Kidney (tissue), 14 donors: ENCODE results near the gene GRK4. TPM values are rescaled to one million over a fixed set of nuclear protein-coding genes. Genes with fewer than 3 reads are reported as not detected.

Experiments
- DNase-seq, 5 donors: peaks; one replicate each; pipeline ENCODE4 v3.0.0-alpha.2; 2013 to 2020
- FAIRE-seq: peaks from 2 replicates; lab custom pipeline; 2012; peaks lifted over from hg19 to GRCh38; lab: Jason Lieb, UNC
- H3K27ac ChIP-seq, 2 donors: one replicate each; pipeline ENCODE4 v1.7.0; 2013; ENCODE audit warnings: low read depth in 2 of 2, low read length in 2 of 2, inconsistent platforms in 1 of 2
- H3K27me3 ChIP-seq: one replicate; pipeline ENCODE4 v1.7.1; 2013; ENCODE audit warnings: low read length, inconsistent platforms; ENCODE audit not compliant: control insufficient read depth, insufficient read depth
- H3K36me3 ChIP-seq, 3 donors: one replicate each; pipeline versions ENCODE4 v1.7.0 to v1.7.1; 2013; ENCODE audit warnings: low read length in 3 of 3, control low read depth in 1 of 3, inconsistent platforms in 1 of 3; ENCODE audit not compliant: insufficient read depth in 3 of 3, control insufficient read depth in 2 of 3
- H3K4me1 ChIP-seq, 3 donors: one replicate each; pipeline versions ENCODE4 v1.7.0 to v1.7.1; 2013; ENCODE audit warnings: low read length in 3 of 3, inconsistent platforms in 1 of 3, low read depth in 1 of 3; ENCODE audit not compliant: control insufficient read depth in 2 of 3, insufficient read depth in 2 of 3
- H3K4me3 ChIP-seq, 3 donors: one replicate each; pipeline versions ENCODE4 v1.7.0 to v1.8.1; 2013; ENCODE audit warnings: low read length in 3 of 3, control low read depth in 1 of 3, inconsistent platforms in 1 of 3
- H3K9ac ChIP-seq, 3 donors: one replicate each; pipeline versions ENCODE4 v1.7.0 to v1.7.1; 2013; ENCODE audit warnings: low read length in 3 of 3, control low read depth in 1 of 3, inconsistent platforms in 1 of 3
- H3K9me3 ChIP-seq, 3 donors: one replicate each; pipeline versions ENCODE4 v1.7.0 to v1.7.1; 2013; ENCODE audit warnings: low read length in 3 of 3, control low read depth in 1 of 3, inconsistent platforms in 1 of 3; ENCODE audit not compliant: control insufficient read depth in 2 of 3, insufficient read depth in 1 of 3
- intact Hi-C: fragments of 100-400 bp; cut with DNase I; formaldehyde crosslinking; loops from one replicate; pipeline ENCODE4 v1.11.1; 2022
- polyA plus RNA-seq: library from polyadenylated mRNA; stranded (reverse); fragments of 350-450 nt; fragmentation: Illumina TruSeq; extraction: RNeasy Lipid Tissue Mini Kit (QIAGEN cat#74804); gene quantifications from one replicate; pipeline ENCODE4 v1.2.3, GENCODE V29; 2014; ENCODE audit warnings: low read depth, low replicate concordance; ENCODE audit not compliant: insufficient read depth
- total RNA-seq: library from RNA; stranded (reverse); fragmentation: NEBNext Ultra II Directional; extraction: Animal tissue kit (Norgen Biotek cat#: 25700); gene quantifications from one replicate; pipeline ENCODE4 v1.2.1, GENCODE V29; 2021
- TF ChIP-seq, protein P1 (sequence below): IDR thresholded peaks from 3 replicates; pipeline ENCODE4 v1.5.1; 2012; ENCODE audit warnings: mild to moderate bottlenecking, moderate library complexity, borderline replicate concordance; ENCODE audit not compliant: insufficient read depth; ENCODE audit errors: extremely low read depth
- donor health status: control.
- donor health status: control.
- donor health status: control.
- donor health status: control.
- donor health status: control.
- donor health status: DM: yes; HTN: yes; CAD: no.
- donor health status: Normal renal cell carcinoma (clear cell type).

Gene GRK4
- total and polyA plus RNA-seq, 2 donors from 2014 or later, result 4.3 TPM

DNA sequence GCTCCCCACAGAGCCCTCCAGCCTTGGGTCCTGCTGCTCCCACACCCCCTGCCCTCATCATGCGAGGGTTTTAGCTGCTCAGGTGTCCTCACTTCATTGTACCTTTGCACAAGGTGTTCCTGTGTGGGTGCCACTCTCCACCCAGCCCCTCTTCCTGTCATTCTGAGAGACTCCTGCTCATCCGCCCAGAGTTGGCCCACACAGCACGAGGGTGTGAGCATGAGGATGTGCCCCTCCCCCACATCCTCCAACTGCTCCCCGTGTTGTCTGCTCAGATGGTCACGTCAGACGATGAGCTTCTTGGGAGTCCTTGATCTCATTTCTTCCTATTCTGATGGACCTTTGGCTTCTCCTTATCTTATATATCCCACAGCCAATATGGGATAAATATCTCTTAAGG, 57.8 kb downstream of the GRK4 start:
- Histone ChIP-seq H3K4me1 (no peaks in the 10 kb centered on the region), H3K27me3 (no peaks in the 10 kb centered on the region), H3K4me3 (no peak overlapping the region), H3K27ac (no peak overlapping the region), H3K9ac (no peak overlapping the region), H3K9me3 (no peaks in the 10 kb centered on the region), H3K36me3 (no peaks in the 10 kb centered on the region)
- TF ChIP-seq, protein P1, sequence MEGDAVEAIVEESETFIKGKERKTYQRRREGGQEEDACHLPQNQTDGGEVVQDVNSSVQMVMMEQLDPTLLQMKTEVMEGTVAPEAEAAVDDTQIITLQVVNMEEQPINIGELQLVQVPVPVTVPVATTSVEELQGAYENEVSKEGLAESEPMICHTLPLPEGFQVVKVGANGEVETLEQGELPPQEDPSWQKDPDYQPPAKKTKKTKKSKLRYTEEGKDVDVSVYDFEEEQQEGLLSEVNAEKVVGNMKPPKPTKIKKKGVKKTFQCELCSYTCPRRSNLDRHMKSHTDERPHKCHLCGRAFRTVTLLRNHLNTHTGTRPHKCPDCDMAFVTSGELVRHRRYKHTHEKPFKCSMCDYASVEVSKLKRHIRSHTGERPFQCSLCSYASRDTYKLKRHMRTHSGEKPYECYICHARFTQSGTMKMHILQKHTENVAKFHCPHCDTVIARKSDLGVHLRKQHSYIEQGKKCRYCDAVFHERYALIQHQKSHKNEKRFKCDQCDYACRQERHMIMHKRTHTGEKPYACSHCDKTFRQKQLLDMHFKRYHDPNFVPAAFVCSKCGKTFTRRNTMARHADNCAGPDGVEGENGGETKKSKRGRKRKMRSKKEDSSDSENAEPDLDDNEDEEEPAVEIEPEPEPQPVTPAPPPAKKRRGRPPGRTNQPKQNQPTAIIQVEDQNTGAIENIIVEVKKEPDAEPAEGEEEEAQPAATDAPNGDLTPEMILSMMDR, result no peak
- no peak for FAIRE-seq
- intact Hi-C loops, result no loop called here
- peak in 1 of 5 donors; percentile 61 for DNase-seq

DNA sequence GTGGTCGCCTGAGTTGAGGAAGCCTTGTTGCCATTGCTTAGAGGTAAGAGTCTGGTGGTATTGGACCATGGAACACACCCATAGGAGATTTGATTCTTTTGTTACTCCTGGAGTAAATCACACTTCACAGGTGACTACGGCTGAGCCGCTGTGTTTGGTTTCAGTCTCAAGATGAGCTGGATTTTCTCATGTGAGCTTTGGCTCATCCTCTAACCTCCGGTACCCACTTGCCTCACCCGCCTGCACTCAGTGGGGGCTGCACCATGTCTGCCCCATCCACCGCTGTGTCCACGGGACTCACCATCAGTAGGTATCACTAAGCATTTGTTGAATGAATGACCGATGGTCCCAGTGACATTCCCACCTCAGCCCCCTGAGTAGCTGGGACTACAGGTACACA, 58.3 kb downstream of the GRK4 start:
- H3K4me3 ChIP-seq, result no peak overlapping the region
- TF ChIP-seq, protein P1, result no peak
- H3K9ac ChIP-seq, result no peak overlapping the region
- H3K4me1 ChIP-seq, result no peaks in the 10 kb centered on the region
- H3K27me3 ChIP-seq, result no peaks in the 10 kb centered on the region
- FAIRE-seq, result no peak
- DNase-seq, result peak in 1 of 5 donors; percentile 35
- H3K27ac ChIP-seq, result no peak overlapping the region
- H3K9me3 ChIP-seq, result no peaks in the 10 kb centered on the region
- no peaks in the 10 kb centered on the region for H3K36me3 ChIP-seq
- intact Hi-C loops, result no loop called here

DNA sequence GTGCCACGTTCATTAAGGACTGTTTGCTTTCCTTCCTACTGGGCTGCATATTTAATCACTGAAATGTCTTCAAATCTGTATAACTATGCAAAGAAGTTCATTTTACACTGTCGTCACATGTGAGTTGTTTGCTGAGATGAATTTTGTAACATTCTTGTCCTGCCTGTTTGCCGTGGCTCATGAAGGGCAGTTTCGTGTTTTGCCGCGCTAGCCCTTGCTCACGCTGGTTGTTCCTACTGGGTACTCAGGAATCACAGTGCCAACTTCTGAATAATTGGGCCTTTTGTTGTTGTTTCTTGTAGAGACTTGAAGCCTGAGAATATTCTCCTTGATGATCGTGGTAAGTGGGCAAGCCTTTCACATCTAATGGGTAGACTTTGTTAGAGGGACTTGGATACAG, 58.7 kb downstream of the GRK4 start:
- no peaks in the 10 kb centered on the region for H3K36me3 ChIP-seq
- DNase-seq (no peak), FAIRE-seq (no peak)
- intact Hi-C loops, result no loop called here
- TF ChIP-seq, protein P1, result no peak
- H3K4me3 ChIP-seq, result no peak overlapping the region
- no peak overlapping the region for H3K27ac ChIP-seq
- no peaks in the 10 kb centered on the region for H3K9me3 ChIP-seq
- no peaks in the 10 kb centered on the region for H3K4me1 ChIP-seq
- no peak overlapping the region for H3K9ac ChIP-seq
- H3K27me3 ChIP-seq, result no peaks in the 10 kb centered on the region

DNA sequence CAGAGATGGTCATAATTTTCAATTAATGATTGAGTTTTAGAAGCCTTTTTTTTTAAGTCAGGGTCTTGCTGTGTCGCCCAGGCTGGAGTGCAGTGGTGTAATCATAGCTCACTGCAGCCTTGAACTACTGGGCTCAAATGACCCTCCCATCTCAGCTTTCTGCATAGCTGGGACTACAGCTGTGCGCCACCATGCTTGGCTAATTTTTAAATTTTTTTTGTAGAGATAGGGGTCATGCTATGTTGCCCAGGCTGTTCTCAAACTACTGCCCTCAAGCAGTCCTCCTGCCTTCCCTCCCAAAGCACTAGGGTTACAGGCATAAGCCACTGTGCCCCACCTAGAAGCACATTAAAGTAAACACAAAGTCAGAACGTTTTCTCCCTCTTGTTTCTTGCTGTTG, 59.3 kb downstream of the GRK4 start:
- Histone ChIP-seq H3K9me3 (no peaks in the 10 kb centered on the region), H3K36me3 (no peaks in the 10 kb centered on the region)
- FAIRE-seq, result no peak

More for the DNA sequence above, 59.3 kb downstream of the GRK4 start:
- Histone ChIP-seq H3K9ac (no peak overlapping the region), H3K4me3 (no peak overlapping the region), H3K27me3 (no peaks in the 10 kb centered on the region), H3K4me1 (no peaks in the 10 kb centered on the region), H3K27ac (no peak overlapping the region)
- TF ChIP-seq, protein P1, result no peak
- intact Hi-C loops, result no loop called here
- DNase-seq, result no peak
